DMS79 (cell line): ENCODE measurements around the gene MRPL20.
"Not testable (repeated sequence)": the region's sequence is repeated elsewhere in the genome, so short reads cannot be mapped to it uniquely, and the experiment has no call there.

Experiments
- DNase-seq: peaks from one replicate; lab custom pipeline; 2025; lab: John Stamatoyannopoulos, UW

Gene MRPL20

GRCh38 chr1:1406821-1407635 lies at the start of gene MRPL20:
MRPL20 (minus strand) TSS chr1:1407293; CDS start chr1:1407217, 76 bp downstream.
- peak; percentile 86 for DNase-seq

GRCh38 chr1:1456683-1457255 lies 49.7 kb upstream of the MRPL20 start:
- not testable (repeated sequence) for DNase-seq

- not testable (repeated sequence) for DNase-seq
Measured at GRCh38 chr1:1455934-1456333, 48.8 kb upstream of the MRPL20 start.

- no peak for DNase-seq
Measured at GRCh38 chr1:1455366-1455884, 48.3 kb upstream of the MRPL20 start.

- DNase-seq = not testable (repeated sequence)
Measured at GRCh38 chr1:1454286-1455056, 47.4 kb upstream of the MRPL20 start.

- DNase-seq = no peak
Measured at GRCh38 chr1:1452882-1453281, 45.8 kb upstream of the MRPL20 start.

GRCh38 chr1:1452365-1452739 lies 45.3 kb upstream of the MRPL20 start:
- peak; percentile 21 for DNase-seq

GRCh38 chr1:1451696-1452364 lies 44.7 kb upstream of the MRPL20 start:
- no peak for DNase-seq

- not testable (repeated sequence) for DNase-seq
Measured at GRCh38 chr1:1450616-1451015, 43.5 kb upstream of the MRPL20 start.

GRCh38 chr1:1449099-1449739 lies 42.1 kb upstream of the MRPL20 start, which contains the start of gene ATAD3C:
ATAD3C (plus strand) TSS chr1:1449689; CDS start chr1:1450684, 995 bp downstream.
- DNase-seq = no peak

- not testable (repeated sequence) for DNase-seq
Measured at GRCh38 chr1:1446631-1447030, 39.5 kb upstream of the MRPL20 start.

- DNase-seq = no peak
Measured at GRCh38 chr1:1442069-1442770, 35.1 kb upstream of the MRPL20 start.

- DNase-seq = no peak
Measured at GRCh38 chr1:1441002-1441888, 34.2 kb upstream of the MRPL20 start.

- DNase-seq = no peak
Measured at GRCh38 chr1:1440262-1441001, 33.3 kb upstream of the MRPL20 start.

GRCh38 chr1:1439546-1440261 lies 32.6 kb upstream of the MRPL20 start:
- no peak for DNase-seq

- DNase-seq = no peak
Measured at GRCh38 chr1:1438531-1439381, 31.7 kb upstream of the MRPL20 start.

- no peak for DNase-seq
Measured at GRCh38 chr1:1437904-1438376, 30.8 kb upstream of the MRPL20 start.
